IMR-90 (cell line): Measurements from ENCODE around the gene QKI. TPM values are rescaled to one million over a fixed set of nuclear protein-coding genes. Genes with fewer than 3 reads are reported as not detected.

ENCODE experiments used
- ATAC-seq: fragments of 200-7000 bp; cut with Tn5 transposase; 2 replicates; pipeline ENCODE4 v1.9.1; 2020; ENCODE audit warnings: low read depth, mild to moderate bottlenecking, moderate library complexity
- BruUV-seq: library from RNA; stranded (reverse); fragments of 400-500 nt; replicated peaks from 2 replicates; lab custom pipeline; 2021; lab: Mats Ljungman, UMichigan
- CTCF ChIA-PET: fragments of 300-600 bp; formaldehyde crosslinking; extraction: SDS; loops from one replicate; lab custom pipeline; 2021; ENCODE audit warnings: antibody characterized with exemption; lab: Yijun Ruan, JAX
- POLR2A ChIA-PET: fragments of 300-600 bp; sonication (Branson Sonifier 250); formaldehyde crosslinking; loops from one replicate; lab custom pipeline; 2022; ENCODE audit warnings: antibody characterized with exemption; ENCODE audit not compliant: unreplicated experiment; lab: Charles Lee
- DNase-seq: peaks from one replicate; pipeline ENCODE4 v3.0.0; 2013
- H2AFZ ChIP-seq: replicated peaks from 2 replicates; pipeline ENCODE3; 2013; ENCODE audit warnings: low read length, mild to moderate bottlenecking; ENCODE audit not compliant: poor library complexity
- H2AK5ac ChIP-seq: 2 replicates; pipeline ENCODE4 v1.6.1; 2013; ENCODE audit warnings: low read depth, low read length, inconsistent platforms
- H2AK9ac ChIP-seq: replicated peaks from 2 replicates; pipeline ENCODE3; 2013; ENCODE audit warnings: mild to moderate bottlenecking, low read depth, low read length, moderate library complexity; ENCODE audit not compliant: poor library complexity
- H2BK120ac ChIP-seq: 2 replicates; pipeline ENCODE4 v1.6.1; 2013; ENCODE audit warnings: low read depth, low read length, inconsistent platforms
- H2BK15ac ChIP-seq: 3 replicates; pipeline ENCODE4 v1.6.1; 2013; ENCODE audit warnings: low read depth, low read length, inconsistent platforms
- H2BK20ac ChIP-seq: 2 replicates; pipeline ENCODE4 v1.6.1; 2013; ENCODE audit warnings: low read depth, mild to moderate bottlenecking, inconsistent platforms, low read length, moderate library complexity
- H2BK5ac ChIP-seq: 2 replicates; pipeline ENCODE4 v1.6.1; 2013; ENCODE audit warnings: mild to moderate bottlenecking, low read depth, low read length, inconsistent platforms; ENCODE audit not compliant: poor library complexity, severe bottlenecking
- H3K14ac ChIP-seq: replicated peaks from 2 replicates; pipeline ENCODE4 v1.6.1; 2013; ENCODE audit warnings: low read depth, low read length, inconsistent platforms
- H3K18ac ChIP-seq: 2 replicates; pipeline ENCODE4 v1.6.1; 2013; ENCODE audit warnings: low read depth, low read length, control low read depth
- H3K23ac ChIP-seq: 2 replicates; pipeline ENCODE4 v1.6.1; 2013; ENCODE audit warnings: low read depth, low read length, inconsistent platforms
- H3K27ac ChIP-seq: 2 replicates; pipeline ENCODE4 v1.5.1; 2013; ENCODE audit warnings: mild to moderate bottlenecking, control low read depth, low read length; ENCODE audit not compliant: insufficient read depth
- H3K27me3 ChIP-seq: 2 replicates; pipeline ENCODE4 v1.6.1; 2013; ENCODE audit warnings: low read length; ENCODE audit not compliant: control insufficient read depth, insufficient read depth
- H3K36me3 ChIP-seq: 2 replicates; pipeline ENCODE4 v1.6.1; 2013; ENCODE audit warnings: low read length, mixed read lengths; ENCODE audit not compliant: control insufficient read depth, insufficient read depth
- H3K4ac ChIP-seq: 2 replicates; pipeline ENCODE4 v1.6.1; 2013; ENCODE audit warnings: low read depth, low read length, inconsistent platforms
- H3K4me1 ChIP-seq: 2 replicates; pipeline ENCODE4 v1.6.1; 2013; ENCODE audit warnings: low read length, mixed read lengths; ENCODE audit not compliant: control insufficient read depth, insufficient read depth
- H3K4me2 ChIP-seq: 2 replicates; pipeline ENCODE4 v1.6.1; 2013; ENCODE audit warnings: low read depth, mild to moderate bottlenecking, control low read depth, low read length, moderate library complexity
- H3K4me3 ChIP-seq: 2 replicates; pipeline ENCODE4 v1.5.1; 2013; ENCODE audit warnings: low read depth, mild to moderate bottlenecking, control low read depth, low read length, moderate library complexity; ENCODE audit not compliant: insufficient read depth
- H3K56ac ChIP-seq: 2 replicates; pipeline ENCODE4 v1.6.1; 2013; ENCODE audit warnings: low read length, inconsistent platforms; ENCODE audit not compliant: insufficient read depth; ENCODE audit errors: extremely low read depth
- H3K79me1 ChIP-seq, 2 experiments: 2 replicates each; pipeline ENCODE4 v1.6.1; 2013; ENCODE audit warnings: low read length in 2 of 2, inconsistent platforms in 1 of 2, low read depth in 1 of 2
- H3K9ac ChIP-seq: 2 replicates; pipeline ENCODE4 v1.6.1; 2013; ENCODE audit warnings: low read depth, low read length, control low read depth
- H3K9me1 ChIP-seq: 2 replicates; pipeline ENCODE4 v1.6.1; 2013; ENCODE audit warnings: low read length, inconsistent platforms; ENCODE audit not compliant: insufficient read depth
- H3K9me3 ChIP-seq: 2 replicates; pipeline ENCODE4 v1.6.1; 2013; ENCODE audit warnings: low read length; ENCODE audit not compliant: control insufficient read depth, insufficient read depth
- H4K20me1 ChIP-seq: 2 replicates; pipeline ENCODE4 v1.6.1; 2013; ENCODE audit warnings: low read length, inconsistent platforms; ENCODE audit not compliant: insufficient read depth
- H4K5ac ChIP-seq: 2 replicates; pipeline ENCODE4 v1.6.1; 2013; ENCODE audit warnings: mild to moderate bottlenecking, low read depth, low read length, control low read depth
- H4K8ac ChIP-seq, 2 experiments: 2 replicates each; pipeline ENCODE4 v1.6.1; 2013; ENCODE audit warnings: low read depth in 2 of 2, low read length in 2 of 2, control low read depth in 1 of 2, inconsistent platforms in 1 of 2
- H4K91ac ChIP-seq: 2 replicates; pipeline ENCODE4 v1.6.1; 2013; ENCODE audit warnings: low read depth, low read length, inconsistent platforms; ENCODE audit not compliant: insufficient read depth
- BHLHE40 ChIP-seq: fragments of 150-350 bp; IDR thresholded peaks from 2 replicates; pipeline ENCODE4 v1.6.1; 2016; ENCODE audit warnings: mild to moderate bottlenecking, low read depth, low read length
- CEBPB ChIP-seq: IDR thresholded peaks from 2 replicates; pipeline ENCODE4 v1.6.1; 2012; ENCODE audit warnings: low read depth, low read length, improper control_type of control experiment
- CHD1 ChIP-seq: IDR thresholded peaks from 2 replicates; pipeline ENCODE4 v1.6.1; 2012; ENCODE audit warnings: low read depth, low read length, improper control_type of control experiment
- FOS ChIP-seq: fragments of 150-350 bp; IDR thresholded peaks from 2 replicates; pipeline ENCODE4 v1.6.1; 2016; ENCODE audit warnings: low read depth, low read length
- MAFK ChIP-seq: IDR thresholded peaks from 2 replicates; pipeline ENCODE4 v1.6.1; 2012; ENCODE audit warnings: low read depth, low read length, improper control_type of control experiment
- MAZ ChIP-seq: IDR thresholded peaks from 2 replicates; pipeline ENCODE4 v1.6.1; 2012; ENCODE audit warnings: low read depth, mild to moderate bottlenecking, low read length, improper control_type of control experiment, moderate library complexity, borderline replicate concordance
- MXI1 ChIP-seq: IDR thresholded peaks from 2 replicates; pipeline ENCODE4 v1.6.1; 2012; ENCODE audit warnings: low read depth, mild to moderate bottlenecking, low read length, moderate library complexity, borderline replicate concordance
- RCOR1 ChIP-seq: IDR thresholded peaks from 2 replicates; pipeline ENCODE4 v1.6.1; 2012; ENCODE audit warnings: mild to moderate bottlenecking, low read length, improper control_type of control experiment; ENCODE audit not compliant: insufficient replicate concordance
- RFX5 ChIP-seq: IDR thresholded peaks from 2 replicates; pipeline ENCODE4 v1.8.0; 2012; ENCODE audit warnings: low read depth, mild to moderate bottlenecking, low read length, moderate library complexity
- SMC3 ChIP-seq: fragments of 150-350 bp; IDR thresholded peaks from 2 replicates; pipeline ENCODE4 v1.6.1; 2016; ENCODE audit warnings: low read depth, mild to moderate bottlenecking, antibody characterized with exemption, low read length, moderate library complexity
- WGBS, 2 experiments: methylation state at CpG; one replicate each; pipeline versions ENCODE4 v1.1.5 to v1.1.7; 2013; ENCODE audit warnings: missing lambda C conversion rate in 2 of 2; ENCODE audit not compliant: insufficient read length in 1 of 2; ENCODE audit errors: extremely low coverage in 2 of 2; 5-methylcytosine and 5-hydroxymethylcytosine counted together
- dilution Hi-C: fragments of 300-500 bp; cut with HindIII; formaldehyde crosslinking; loops from one replicate; pipeline ENCODE4 v1.14.3; 2018; ENCODE audit warnings: low sequenced_read_pairs; ENCODE audit not compliant: unreplicated experiment
- in situ Hi-C: fragments of 300-500 bp; cut with MboI; formaldehyde crosslinking; loops from 3 replicates; pipeline ENCODE4 v1.14.3; 2019; ENCODE audit warnings: low sequenced_read_pairs, inconsistent platforms, mixed read lengths
- intact Hi-C: fragments of 100-400 bp; cut with micrococcal nuclease; formaldehyde crosslinking; loops from 2 replicates; pipeline ENCODE4 v1.10.0; 2022
- polyA plus RNA-seq, 3 experiments: library from polyadenylated mRNA; depleted of rRNA; stranded (reverse); fragments of >200 nt; gene quantifications; 2 replicates each; pipeline ENCODE4 v1.2.3, GENCODE V29; 2012; ENCODE audit warnings: low replicate concordance in 1 of 3
- total RNA-seq: library from RNA; depleted of rRNA; stranded (reverse); fragments of >200 nt; gene quantifications from 2 replicates; pipeline ENCODE4 v1.2.3, GENCODE V29; 2012
- TF ChIP-seq, protein P1 (sequence below): conservative IDR thresholded peaks from 2 replicates; pipeline ENCODE4 v1.5.1; 2012; ENCODE audit warnings: mild to moderate bottlenecking, low read depth, low read length, improper control_type of control experiment
- TF ChIP-seq, protein P2 (sequence below): fragments of 150-350 bp; IDR thresholded peaks from 2 replicates; pipeline ENCODE4 v1.6.1; 2017; ENCODE audit warnings: mild to moderate bottlenecking, antibody characterized with exemption, low read length, low read depth

Gene QKI
- total and polyA plus RNA-seq, 2 of the 4 experiments (the other 2 are of a cell fraction): 112 to 232 TPM

DNA sequence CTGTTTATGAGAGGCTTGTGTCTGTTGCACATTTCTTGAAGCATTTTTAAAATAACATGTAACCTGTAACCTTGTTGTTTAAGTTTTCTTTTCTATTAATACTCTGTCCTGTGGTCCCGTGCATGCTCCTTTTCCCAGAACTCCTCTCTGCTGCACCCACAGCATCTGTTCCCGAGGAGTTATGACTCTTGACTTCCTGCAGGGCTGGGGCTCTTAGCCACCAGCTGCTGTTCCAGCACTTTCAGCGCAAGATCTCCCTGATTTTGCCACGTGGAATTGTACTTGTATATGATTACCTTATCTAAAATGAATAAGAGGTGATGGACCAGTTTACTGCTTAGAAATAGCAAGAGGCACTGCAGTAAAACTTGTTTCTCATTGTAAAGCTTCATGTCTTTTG, 150.6 kb downstream of the QKI start:
- Histone ChIP-seq H3K4me2 (no peak overlapping the region), H3K4me1 (no peaks in the 10 kb centered on the region), H3K4ac (no peak overlapping the region), H3K9me1 (no peaks in the 10 kb centered on the region), H2BK120ac (no peak overlapping the region), H3K36me3 (peaks cover 9% of the 10 kb centered on the region), H3K9me3 (no peaks in the 10 kb centered on the region), H2AK5ac (no peak overlapping the region), H2AFZ (no peak overlapping the region), H3K9ac (no peak overlapping the region), H2BK15ac (no peak overlapping the region), H2BK5ac (no peak overlapping the region), H3K23ac (no peak overlapping the region), H3K79me1 (peaks cover 15 to 31% of the 10 kb centered on the region in 2 experiments), H3K27me3 (no peaks in the 10 kb centered on the region), H4K20me1 (no peaks in the 10 kb centered on the region), H3K56ac (no peak overlapping the region), H3K4me3 (no peak overlapping the region), H2BK20ac (no peak overlapping the region), H3K18ac (no peak overlapping the region), H4K8ac (no peak overlapping the region), H2AK9ac (no peak overlapping the region), H4K91ac (no peak overlapping the region), H3K27ac (no peak overlapping the region), H3K14ac (no peak overlapping the region), H4K5ac (no peak overlapping the region)
- ATAC-seq (peak; percentile 61; the same call in 1 of the 2 replicates), DNase-seq (peak; percentile 56)
- intact Hi-C loops (no loop called here), in situ Hi-C loops (no loop called here), dilution Hi-C loops (no loop called here)
- ChIA-PET POLR2A (no interaction called here), CTCF (interaction anchor here (0.8 kb wide), 1 partner anchor 64 kb away, joined by 3 read pairs; no protein-coding TSS in a partner anchor)
- WGBS, 2 experiments: 40% methylated on average over 1 of the region's 4 CpGs; no CpG with 5 or more reads in 1 of the 2 experiments
- no TSS peak for BruUV-seq
- TF ChIP-seq FOS (no peak), CHD1 (no peak), MAZ (no peak), MXI1 (no peak), BHLHE40 (no peak), MAFK (no peak), SMC3 (no peak), RFX5 (no peak), RCOR1 (no peak), CEBPB (no peak)
- TF ChIP-seq, protein P1, sequence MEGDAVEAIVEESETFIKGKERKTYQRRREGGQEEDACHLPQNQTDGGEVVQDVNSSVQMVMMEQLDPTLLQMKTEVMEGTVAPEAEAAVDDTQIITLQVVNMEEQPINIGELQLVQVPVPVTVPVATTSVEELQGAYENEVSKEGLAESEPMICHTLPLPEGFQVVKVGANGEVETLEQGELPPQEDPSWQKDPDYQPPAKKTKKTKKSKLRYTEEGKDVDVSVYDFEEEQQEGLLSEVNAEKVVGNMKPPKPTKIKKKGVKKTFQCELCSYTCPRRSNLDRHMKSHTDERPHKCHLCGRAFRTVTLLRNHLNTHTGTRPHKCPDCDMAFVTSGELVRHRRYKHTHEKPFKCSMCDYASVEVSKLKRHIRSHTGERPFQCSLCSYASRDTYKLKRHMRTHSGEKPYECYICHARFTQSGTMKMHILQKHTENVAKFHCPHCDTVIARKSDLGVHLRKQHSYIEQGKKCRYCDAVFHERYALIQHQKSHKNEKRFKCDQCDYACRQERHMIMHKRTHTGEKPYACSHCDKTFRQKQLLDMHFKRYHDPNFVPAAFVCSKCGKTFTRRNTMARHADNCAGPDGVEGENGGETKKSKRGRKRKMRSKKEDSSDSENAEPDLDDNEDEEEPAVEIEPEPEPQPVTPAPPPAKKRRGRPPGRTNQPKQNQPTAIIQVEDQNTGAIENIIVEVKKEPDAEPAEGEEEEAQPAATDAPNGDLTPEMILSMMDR: no peak
- TF ChIP-seq, protein P2, sequence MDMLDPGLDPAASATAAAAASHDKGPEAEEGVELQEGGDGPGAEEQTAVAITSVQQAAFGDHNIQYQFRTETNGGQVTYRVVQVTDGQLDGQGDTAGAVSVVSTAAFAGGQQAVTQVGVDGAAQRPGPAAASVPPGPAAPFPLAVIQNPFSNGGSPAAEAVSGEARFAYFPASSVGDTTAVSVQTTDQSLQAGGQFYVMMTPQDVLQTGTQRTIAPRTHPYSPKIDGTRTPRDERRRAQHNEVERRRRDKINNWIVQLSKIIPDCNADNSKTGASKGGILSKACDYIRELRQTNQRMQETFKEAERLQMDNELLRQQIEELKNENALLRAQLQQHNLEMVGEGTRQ: no peak
